Activated CD8-positive, alpha-beta T cell treated with anti-CD3 and anti-CD28 coated beads for 36 hours (primary cell): Measurements from ENCODE around the gene ZNF652. TPM values are rescaled to one million over a fixed set of nuclear protein-coding genes. Genes with fewer than 3 reads are reported as not detected.

ENCODE experiments used
- ATAC-seq: fragments of 200-7000 bp; cut with Tn5 transposase; one replicate; pipeline ENCODE4 v1.10.0; 2021; ENCODE audit warnings: mild to moderate bottlenecking, moderate library complexity
- CTCF ChIA-PET: fragments of 350-600 bp; sonication (Branson Sonifier 250); formaldehyde crosslinking; loops from one replicate; lab custom pipeline; 2021; ENCODE audit warnings: antibody characterized with exemption; lab: Charles Lee
- POLR2A ChIA-PET: fragments of 350-600 bp; sonication (Branson Sonifier 250); formaldehyde crosslinking; loops from one replicate; lab custom pipeline; 2021; ENCODE audit warnings: antibody characterized with exemption; lab: Charles Lee
- DNase-seq: peaks from one replicate; pipeline ENCODE4 v3.0.0-alpha.2; 2020
- H3K27ac Mint-ChIP-seq: one replicate; pipeline ENCODE4 v1.8.0; 2021; ENCODE audit warnings: mild to moderate bottlenecking, mixed read lengths
- H3K27me3 Mint-ChIP-seq: one replicate; pipeline ENCODE4 v1.8.0; 2021; ENCODE audit warnings: mixed read lengths
- H3K36me3 Mint-ChIP-seq: one replicate; pipeline ENCODE4 v1.8.0; 2021; ENCODE audit warnings: low read depth, mixed read lengths
- H3K4me1 Mint-ChIP-seq: one replicate; pipeline ENCODE4 v1.8.0; 2021; ENCODE audit warnings: low read depth, mixed read lengths
- H3K4me3 Mint-ChIP-seq: one replicate; pipeline ENCODE4 v1.8.0; 2021; ENCODE audit warnings: mild to moderate bottlenecking, moderate library complexity, mixed read lengths
- H3K9me3 Mint-ChIP-seq: one replicate; pipeline ENCODE4 v1.8.0; 2021; ENCODE audit warnings: mixed read lengths
- CTCF ChIP-seq: fragments of 200-600 bp; IDR thresholded peaks from one replicate; pipeline ENCODE4 v1.8.0; 2022; ENCODE audit warnings: antibody characterized with exemption, mild to moderate bottlenecking
- intact Hi-C: fragments of 100-400 bp; cut with micrococcal nuclease; formaldehyde crosslinking; loops from one replicate; pipeline ENCODE4 v1.10.0; 2022
- total RNA-seq, 2 experiments: library from RNA; stranded (reverse); gene quantifications; one replicate each; pipeline ENCODE4 v1.2.3, GENCODE V29; 2021

ZNF652 gene
- total RNA-seq, 2 experiments from 2014 or later: 6.4 to 6.7 TPM

- no peak for DNase-seq
- Mint-ChIP-seq H3K27ac (no peak overlapping the region), H3K27me3 (no peaks in the 10 kb centered on the region), H3K4me3 (no peak overlapping the region), H3K36me3 (no peaks in the 10 kb centered on the region), H3K9me3 (no peaks in the 10 kb centered on the region), H3K4me1 (peaks cover 1% of the 10 kb centered on the region)
- ChIA-PET CTCF (interaction anchor here (0.9 kb wide), 1 partner anchor 13 kb away, joined by 4 read pairs; no protein-coding TSS in a partner anchor), POLR2A (interaction anchor here (1.0 kb wide), 1 partner anchor 27 kb away, joined by 3 read pairs; no protein-coding TSS in a partner anchor)
- no peak for ATAC-seq
- intact Hi-C loops: no loop called here
- no peak for TF ChIP-seq CTCF
Observed at GRCh38 chr17:49373115-49373514, 11.1 kb upstream of the ZNF652 start.

DNA sequence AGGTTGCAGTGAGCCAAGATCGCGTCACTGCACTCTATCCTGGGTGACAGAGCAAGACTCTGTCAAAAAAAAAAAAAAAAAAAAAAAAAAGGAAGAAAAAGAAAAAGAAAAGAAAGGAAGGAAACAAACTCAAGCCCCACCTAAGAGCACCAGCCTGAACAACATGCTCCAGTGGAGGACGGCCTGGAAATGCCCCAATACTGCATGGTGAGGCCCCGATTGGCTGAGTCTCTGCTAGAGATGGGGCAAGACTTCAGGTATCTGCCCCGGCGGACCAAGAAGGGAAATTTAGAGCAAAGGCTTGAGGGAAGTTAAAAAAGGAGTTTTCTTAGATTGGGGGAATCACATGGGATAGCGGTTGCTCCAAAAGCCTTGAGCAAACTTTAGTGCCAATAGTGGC, 10.4 kb upstream of the ZNF652 start:
- POLR2A ChIA-PET: no interaction called here
- no peak overlapping the region for H3K4me3 Mint-ChIP-seq
- intact Hi-C loops: no loop called here

DNA sequence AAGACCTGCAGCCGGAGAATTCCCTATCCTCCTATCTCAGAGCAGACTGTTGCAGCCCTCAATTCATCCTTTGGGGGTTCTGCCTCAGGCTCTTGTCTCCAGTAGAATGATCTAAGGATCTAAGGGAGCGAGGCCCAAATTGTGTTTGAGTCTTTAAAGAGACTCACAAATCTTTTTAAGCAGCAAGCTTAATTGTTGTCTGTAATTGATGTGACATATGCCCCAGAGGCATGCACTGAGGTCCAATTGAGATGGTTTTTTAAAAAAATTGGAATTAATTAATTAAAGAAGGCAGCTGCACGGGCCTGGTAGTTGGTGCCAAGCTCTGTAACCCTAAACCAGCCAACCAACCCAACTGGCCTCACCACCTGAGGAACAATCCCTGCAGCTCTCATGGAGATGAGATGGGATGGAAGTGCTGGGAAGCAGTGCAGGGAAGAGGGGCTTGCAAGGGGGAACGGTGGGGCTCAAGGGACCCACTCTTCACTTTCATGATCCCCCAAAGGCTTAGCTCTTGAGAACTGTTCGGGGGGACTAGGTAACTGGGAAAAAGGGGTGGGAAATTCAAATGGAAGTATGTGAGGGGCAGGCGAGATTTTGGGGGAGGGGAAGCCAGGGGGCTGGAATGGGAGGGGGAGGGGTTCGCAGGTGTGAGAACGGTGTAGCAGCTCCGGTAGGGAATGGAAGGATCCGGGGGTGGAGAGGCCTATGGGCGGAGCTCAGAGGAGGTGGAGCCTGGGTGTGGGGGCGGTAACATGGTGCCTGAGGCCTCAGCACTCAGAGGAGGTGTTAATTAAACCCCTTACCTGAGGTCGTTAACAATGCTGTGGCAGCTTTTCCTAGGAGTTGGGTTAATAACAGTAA, 9.2 kb upstream of the ZNF652 start:
- intact Hi-C loops: no loop called here
- TF ChIP-seq CTCF: no peak

More for the DNA sequence above, 10.4 kb upstream of the ZNF652 start:
- no peaks in the 10 kb centered on the region for H3K27me3 Mint-ChIP-seq
- no peak for DNase-seq
- CTCF ChIA-PET: interaction anchor here (0.8 to 10.2 kb wide), 5 partner anchors 14 to 184 kb away, joined by 3 to 178 read pairs (median 5); no protein-coding TSS in a partner anchor
- peaks cover 1% of the 10 kb centered on the region for H3K4me1 Mint-ChIP-seq
- no peak overlapping the region for H3K27ac Mint-ChIP-seq
- no peaks in the 10 kb centered on the region for H3K36me3 Mint-ChIP-seq
- no peak for TF ChIP-seq CTCF
- no peaks in the 10 kb centered on the region for H3K9me3 Mint-ChIP-seq
- ATAC-seq: no peak

DNA sequence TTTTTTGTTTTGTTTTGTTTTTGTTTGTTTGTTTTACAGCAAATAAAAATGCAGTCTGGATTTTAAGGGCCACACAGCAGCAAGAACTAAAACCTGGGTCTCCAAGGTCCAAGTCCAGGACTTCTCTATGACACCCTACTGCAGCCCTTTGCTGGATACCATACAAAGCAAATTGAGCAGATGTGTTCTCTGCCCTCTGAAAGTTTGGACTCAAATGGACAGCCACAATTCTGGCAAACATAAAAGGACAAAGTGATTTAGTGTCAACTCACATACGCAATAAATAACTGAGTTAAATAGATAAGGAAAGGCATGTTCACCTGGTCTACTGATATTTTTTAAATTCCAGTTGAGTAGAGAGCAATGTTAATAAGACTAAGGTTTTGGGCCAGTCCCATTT, 7.7 kb upstream of the ZNF652 start:
- intact Hi-C loops: loop anchor here (5.0 kb wide), 1 partner anchor 52 kb away; no protein-coding TSS in a partner anchor
- CTCF ChIA-PET: interaction anchor here (2.3 to 10.2 kb wide), 8 partner anchors 12 to 52 kb away, joined by 11 to 178 read pairs (median 22); no protein-coding TSS in a partner anchor

More for the DNA sequence above, 9.2 kb upstream of the ZNF652 start:
- Mint-ChIP-seq H3K4me1 (peaks cover 2% of the 10 kb centered on the region), H3K9me3 (no peaks in the 10 kb centered on the region), H3K27ac (no peak overlapping the region), H3K4me3 (no peak overlapping the region), H3K27me3 (no peaks in the 10 kb centered on the region), H3K36me3 (no peaks in the 10 kb centered on the region)
- POLR2A ChIA-PET: interaction anchor here (1.3 kb wide), 1 partner anchor 17 kb away, joined by 3 read pairs; no protein-coding TSS in a partner anchor
- DNase-seq: no peak
- ATAC-seq: no peak
- CTCF ChIA-PET: interaction anchor here (0.8 to 10.2 kb wide), 6 partner anchors 13 to 185 kb away, joined by 3 to 178 read pairs (median 24); no protein-coding TSS in a partner anchor

More for the DNA sequence above, 7.7 kb upstream of the ZNF652 start:
- DNase-seq (no peak), ATAC-seq (no peak)
- Mint-ChIP-seq H3K4me1 (peaks cover 12% of the 10 kb centered on the region), H3K9me3 (no peaks in the 10 kb centered on the region), H3K27ac (no peak overlapping the region), H3K36me3 (no peaks in the 10 kb centered on the region), H3K4me3 (no peak overlapping the region), H3K27me3 (no peaks in the 10 kb centered on the region)
- TF ChIP-seq CTCF: no peak
- POLR2A ChIA-PET: no interaction called here
